Erythroblast (primary cell): ENCODE results near the gene MAP3K4.

Experiments used
- GATA1 ChIP-seq: IDR thresholded peaks from 2 replicates; pipeline ENCODE4 v1.6.1; 2011; ENCODE audit warnings: low read depth, mild to moderate bottlenecking, control low read depth, low read length, moderate library complexity
- POLR2A ChIP-seq: IDR thresholded peaks from 2 replicates; pipeline ENCODE4 v1.6.1; 2011; ENCODE audit warnings: mild to moderate bottlenecking, low read length

DNA sequence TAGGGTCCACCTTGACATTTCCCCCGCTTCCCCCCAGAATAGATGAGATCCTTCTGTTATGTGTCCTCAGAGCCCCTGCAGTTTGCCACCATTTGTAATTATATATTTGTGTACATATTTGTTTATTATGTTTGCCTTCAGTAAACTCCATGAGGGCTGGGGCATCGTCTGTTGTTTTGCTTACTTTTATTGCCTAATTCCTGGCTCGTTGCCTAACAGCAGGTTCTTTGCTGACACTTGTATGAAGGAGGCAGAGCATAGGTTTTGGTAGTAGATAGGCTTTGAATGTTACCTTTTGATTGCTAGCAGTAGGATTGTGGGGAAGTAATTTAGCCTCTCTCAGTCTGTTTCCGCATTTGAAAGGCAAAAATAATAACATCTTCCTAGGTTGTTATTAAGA, 9.9 kb downstream of the MAP3K4 start:
- no peak for TF ChIP-seq POLR2A
- TF ChIP-seq GATA1, result no peak
